H1 (cell line): ENCODE results near the gene MACROD2. TPM values are rescaled to one million over a fixed set of nuclear protein-coding genes. Genes with fewer than 3 reads are reported as not detected.

Experiments used
- CTCF ChIA-PET: fragments of 300-600 bp; sonication (Branson Sonifier 250); formaldehyde crosslinking; loops from one replicate; lab custom pipeline; 2021; ENCODE audit not compliant: partially characterized antibody; lab: Charles Lee
- POLR2A ChIA-PET: fragments of 300-600 bp; sonication (Branson Sonifier 250); formaldehyde crosslinking; loops from one replicate; lab custom pipeline; 2021; ENCODE audit warnings: inconsistent platforms; ENCODE audit not compliant: partially characterized antibody; lab: Charles Lee
- DNase-seq, 2 experiments: peaks; one replicate each; pipeline versions ENCODE4 v3.0.0 to v3.0.0-alpha.2; 2010 to 2022; ENCODE audit warnings: low spot score in 2 of 2, low read depth in 1 of 2, mixed read lengths in 1 of 2
- FAIRE-seq: peaks from 2 replicates; lab custom pipeline; 2011; peaks lifted over from hg19 to GRCh38; lab: Jason Lieb, UNC
- H2AFZ ChIP-seq: 2 replicates; pipeline ENCODE4 v1.8.1; 2012; ENCODE audit warnings: low read length, inconsistent platforms
- H2AK5ac ChIP-seq: 2 replicates; pipeline ENCODE4 v1.6.1; 2013; ENCODE audit warnings: low read depth, low read length
- H2BK120ac ChIP-seq: replicated peaks from 2 replicates; pipeline ENCODE3; 2013; ENCODE audit warnings: low read depth, low read length, inconsistent platforms
- H2BK12ac ChIP-seq: 2 replicates; pipeline ENCODE4 v1.6.1; 2013; ENCODE audit warnings: low read depth, low read length
- H2BK15ac ChIP-seq: 2 replicates; pipeline ENCODE4 v1.6.1; 2013; ENCODE audit warnings: low read length
- H2BK20ac ChIP-seq: 2 replicates; pipeline ENCODE4 v1.6.1; 2013; ENCODE audit warnings: low read length
- H2BK5ac ChIP-seq: 2 replicates; pipeline ENCODE4 v1.6.1; 2013; ENCODE audit warnings: low read depth, low read length
- H3K14ac ChIP-seq: 2 replicates; pipeline ENCODE4 v1.6.1; 2013; ENCODE audit warnings: inconsistent platforms; ENCODE audit not compliant: insufficient read length
- H3K18ac ChIP-seq: 2 replicates; pipeline ENCODE4 v1.6.1; 2013; ENCODE audit warnings: low read length; ENCODE audit errors: extremely low read depth
- H3K23ac ChIP-seq: 2 replicates; pipeline ENCODE4 v1.6.1; 2013; ENCODE audit warnings: inconsistent platforms; ENCODE audit not compliant: insufficient read length
- H3K23me2 ChIP-seq: 2 replicates; pipeline ENCODE4 v1.6.1; 2013; ENCODE audit warnings: low read depth, low read length
- H3K27ac ChIP-seq: 2 replicates; pipeline ENCODE4 v1.6.1; 2011; ENCODE audit warnings: low read depth, low read length, inconsistent platforms
- H3K27me3 ChIP-seq, 4 experiments: replicated peaks in 1 of 4; 1 replicate in 1 of 4; 2 replicates in 3 of 4; pipeline versions ENCODE4 v1.6.1 to v1.8.1; 2011 to 2013; ENCODE audit warnings: low read length in 3 of 4, mild to moderate bottlenecking in 3 of 4, inconsistent platforms in 2 of 4, mixed read lengths in 2 of 4, moderate library complexity in 1 of 4; ENCODE audit not compliant: control insufficient read depth in 3 of 4, insufficient read depth in 3 of 4; ENCODE audit errors: extremely low read depth in 1 of 4
- H3K36me3 ChIP-seq, 4 experiments: 2 replicates each; pipeline versions ENCODE4 v1.6.1 to v1.8.1; 2011 to 2013; ENCODE audit warnings: mild to moderate bottlenecking in 4 of 4, low read length in 3 of 4, moderate library complexity in 2 of 4, control low read depth in 1 of 4, inconsistent platforms in 1 of 4; ENCODE audit not compliant: insufficient read depth in 4 of 4, control insufficient read depth in 2 of 4
- H3K4ac ChIP-seq: replicated peaks from 2 replicates; pipeline ENCODE3; 2013; ENCODE audit warnings: low read length, low read depth, mixed read lengths, inconsistent platforms; ENCODE audit not compliant: insufficient read length
- H3K4me1 ChIP-seq, 4 experiments: replicated peaks in 1 of 4; 1 replicate in 1 of 4; 2 replicates in 3 of 4; pipeline versions ENCODE4 v1.6.1 to v1.8.1; 2011 to 2013; ENCODE audit warnings: low read length in 3 of 4, inconsistent platforms in 2 of 4, mixed read lengths in 1 of 4; ENCODE audit not compliant: insufficient read depth in 4 of 4, control insufficient read depth in 3 of 4
- H3K4me2 ChIP-seq, 2 experiments: 2 replicates each; pipeline versions ENCODE4 v1.6.1 to v1.8.1; 2011 to 2013; ENCODE audit warnings: low read depth in 2 of 2, low read length in 2 of 2, control low read depth in 1 of 2, inconsistent platforms in 1 of 2, mild to moderate bottlenecking in 1 of 2; ENCODE audit not compliant: insufficient read depth in 1 of 2
- H3K4me3 ChIP-seq, 4 experiments: fragments of 200-600, 300-600 bp in 1 of 4; sonication (generic), shearing (Covaris generic), sonication (Bioruptor Twin) in 1 of 4; 2 replicates each; pipeline versions ENCODE4 v1.5.1 to v1.8.1; 2011 to 2016; ENCODE audit warnings: low read length in 4 of 4, low read depth in 3 of 4, control low read depth in 2 of 4, inconsistent platforms in 2 of 4, mild to moderate bottlenecking in 2 of 4, mixed read lengths in 1 of 4, moderate library complexity in 1 of 4; ENCODE audit not compliant: insufficient read depth in 2 of 4; ENCODE audit errors: extremely low read depth in 1 of 4
- H3K56ac ChIP-seq: replicated peaks from 2 replicates; pipeline ENCODE3; 2013; ENCODE audit warnings: low read depth, mild to moderate bottlenecking, mixed read lengths, low read length, inconsistent platforms; ENCODE audit not compliant: insufficient read length
- H3K79me1 ChIP-seq: 2 replicates; pipeline ENCODE4 v1.6.1; 2013; ENCODE audit warnings: low read depth, low read length, control low read depth
- H3K79me2 ChIP-seq, 2 experiments: 2 replicates each; pipeline versions ENCODE4 v1.6.1 to v1.8.1; 2012 to 2013; ENCODE audit warnings: low read length in 2 of 2, mild to moderate bottlenecking in 2 of 2, inconsistent platforms in 1 of 2; ENCODE audit not compliant: insufficient read depth in 2 of 2, control insufficient read depth in 1 of 2
- H3K9ac ChIP-seq, 4 experiments: replicated peaks in 1 of 4; 1 replicate in 1 of 4; 2 replicates in 3 of 4; pipeline versions ENCODE4 v1.6.1 to v1.8.1; 2011 to 2013; ENCODE audit warnings: low read depth in 3 of 4, low read length in 3 of 4, control low read depth in 2 of 4, mild to moderate bottlenecking in 2 of 4, moderate library complexity in 2 of 4, inconsistent platforms in 1 of 4; ENCODE audit errors: extremely low read depth in 1 of 4
- H3K9me3 ChIP-seq, 2 experiments: 2 replicates each; pipeline versions ENCODE4 v1.6.1 to v1.8.1; 2012 to 2013; ENCODE audit warnings: mild to moderate bottlenecking in 2 of 2, moderate library complexity in 2 of 2, control low read depth in 1 of 2, inconsistent platforms in 1 of 2, low read depth in 1 of 2, low read length in 1 of 2, mixed read lengths in 1 of 2; ENCODE audit not compliant: insufficient read depth in 2 of 2
- H4K20me1 ChIP-seq, 2 experiments: replicated peaks in 1 of 2; 2 replicates each; pipeline versions ENCODE3 to v1.8.1; 2011 to 2013; ENCODE audit warnings: inconsistent platforms in 2 of 2, low read length in 2 of 2, mild to moderate bottlenecking in 1 of 2; ENCODE audit not compliant: insufficient read depth in 2 of 2, control insufficient read depth in 1 of 2
- H4K5ac ChIP-seq: 2 replicates; pipeline ENCODE4 v1.6.1; 2013; ENCODE audit warnings: low read length, low read depth, mixed read lengths, inconsistent platforms; ENCODE audit not compliant: insufficient read length
- H4K8ac ChIP-seq: 2 replicates; pipeline ENCODE4 v1.8.0; 2013; ENCODE audit warnings: mild to moderate bottlenecking, moderate library complexity, low read length, inconsistent platforms; ENCODE audit not compliant: insufficient read depth; ENCODE audit errors: extremely low read depth
- H4K91ac ChIP-seq: replicated peaks from 2 replicates; pipeline ENCODE3; 2013; ENCODE audit warnings: low read length, mixed read lengths, inconsistent platforms; ENCODE audit not compliant: insufficient read length
- ASH2L ChIP-seq: fragments of 200-600, 300-600 bp; sonication (generic); IDR thresholded peaks from one replicate; pipeline ENCODE4 v1.7.1; 2017; ENCODE audit warnings: low read length
- ATF2 ChIP-seq: IDR thresholded peaks from 2 replicates; pipeline ENCODE4 v1.6.1; 2012; ENCODE audit warnings: low read length, inconsistent platforms
- BACH1 ChIP-seq: IDR thresholded peaks from 2 replicates; pipeline ENCODE4 v1.6.1; 2012; ENCODE audit warnings: low read length, improper control_type of control experiment
- GABPA ChIP-seq: IDR thresholded peaks from 2 replicates; pipeline ENCODE4 v1.6.1; 2011; ENCODE audit warnings: mild to moderate bottlenecking, low read length, moderate library complexity, borderline replicate concordance; ENCODE audit not compliant: insufficient read depth
- NANOG ChIP-seq: IDR thresholded peaks from 2 replicates; pipeline ENCODE4 v1.6.1; 2011; ENCODE audit warnings: low read length, low read depth, mild to moderate bottlenecking, inconsistent platforms; ENCODE audit not compliant: insufficient read depth, poor library complexity, severe bottlenecking
- RBBP5 ChIP-seq: IDR thresholded peaks from 2 replicates; pipeline ENCODE4 v1.7.1; 2012; ENCODE audit warnings: low read depth, mild to moderate bottlenecking, inconsistent platforms, low read length, moderate library complexity, borderline replicate concordance
- RFX5 ChIP-seq: IDR thresholded peaks from 2 replicates; pipeline ENCODE4 v1.6.1; 2011; ENCODE audit warnings: low read depth, low read length, improper control_type of control experiment, borderline replicate concordance
- RXRA ChIP-seq: IDR thresholded peaks from 2 replicates; pipeline ENCODE4 v1.6.1; 2011; ENCODE audit warnings: low read depth, mild to moderate bottlenecking, low read length, moderate library complexity; ENCODE audit not compliant: insufficient read depth
- SP2 ChIP-seq: IDR thresholded peaks from 2 replicates; pipeline ENCODE4 v1.6.1; 2012; ENCODE audit warnings: mild to moderate bottlenecking, low read length, inconsistent platforms
- YY1 ChIP-seq: IDR thresholded peaks from 2 replicates; pipeline ENCODE4 v1.6.1; 2011; ENCODE audit warnings: low read depth, mild to moderate bottlenecking, low read length
- WGBS, 2 experiments: shearing (Covaris generic) in 1 of 2; methylation state at CpG; one replicate each; pipeline versions ENCODE4 v1.1.6 to v1.1.7; 2013 to 2015; ENCODE audit warnings: low lambda C conversion rate in 2 of 2, mixed read lengths in 2 of 2, inconsistent platforms in 1 of 2, low coverage in 1 of 2, missing lambda C conversion rate in 1 of 2; ENCODE audit not compliant: insufficient replicate concordance in 2 of 2, insufficient coverage in 1 of 2, insufficient read length in 1 of 2; ENCODE audit errors: extremely low coverage in 1 of 2, missing lambda C conversion rate in 1 of 2; 5-methylcytosine and 5-hydroxymethylcytosine counted together
- polyA plus RNA-seq, 7 experiments: library from polyadenylated mRNA; depleted of rRNA in 3 of 7; stranded (reverse) in 5 of 7; unstranded in 2 of 7; fragments of >200 nt in 5 of 7; fragments of 200-250 nt in 2 of 7; gene quantifications; 1 replicate in 5 of 7; 2 replicates in 1 of 7; 4 replicates in 1 of 7; pipeline versions ENCODE4 v1.2.1 to v1.2.3, GENCODE V29; 2011 to 2013; ENCODE audit warnings: missing spikeins in 2 of 7, mixed read lengths in 2 of 7
- total RNA-seq: library from RNA; stranded (reverse); fragmentation: NEBNext Ultra II Directional; extraction: Animal tissue kit (Norgen Biotek cat#: 25700); gene quantifications from 2 replicates; pipeline ENCODE4 v1.2.1, GENCODE V29; 2021

Gene MACROD2
- total and polyA plus RNA-seq, 2 of the 8 experiments (the other 6 are each of a cell fraction or from before 2014, with no cell fraction given): 0.70 to 3.9 TPM

GRCh38 chr20:15909995-15910394, 1914.7 kb downstream of the MACROD2 start:
- H2BK15ac ChIP-seq: no peak overlapping the region
- H4K20me1 ChIP-seq: no peaks in the 10 kb centered on the region
- no peak overlapping the region for H4K91ac ChIP-seq
- no peaks in the 10 kb centered on the region for H3K23me2 ChIP-seq
- ChIA-PET POLR2A (no interaction called here), CTCF (interaction anchor here (1.2 kb wide), 1 partner anchor 136 kb away, joined by 3 read pairs; no protein-coding TSS in a partner anchor)
- no peak overlapping the region for H4K8ac ChIP-seq
- no peaks in the 10 kb centered on the region; a peak in 1 of 4 replicates for H3K9me3 ChIP-seq
- H2BK5ac ChIP-seq: no peak overlapping the region
- no peaks in the 10 kb centered on the region for H3K36me3 ChIP-seq
- TF ChIP-seq GABPA (no peak), RXRA (no peak), BACH1 (no peak), NANOG (no peak), RBBP5 (no peak), RFX5 (no peak), ATF2 (no peak), ASH2L (no peak), SP2 (no peak), YY1 (no peak)
- 93% methylated on average over 2 of the region's 2 CpGs; no CpG with 5 or more reads in 1 of the 2 experiments for WGBS, 2 experiments
- no peak for DNase-seq
- H2BK120ac ChIP-seq: no peak overlapping the region
- no peak overlapping the region for H3K14ac ChIP-seq
- no peak overlapping the region for H2BK20ac ChIP-seq
- H2AK5ac ChIP-seq: no peak overlapping the region
- no peak overlapping the region for H3K4me3 ChIP-seq
- no peak overlapping the region for H3K4me2 ChIP-seq
- no peak overlapping the region for H3K23ac ChIP-seq
- H3K4ac ChIP-seq: no peak overlapping the region
- H3K79me2 ChIP-seq: no peaks in the 10 kb centered on the region
- no peaks in the 10 kb centered on the region for H3K79me1 ChIP-seq
- no peak overlapping the region for H3K18ac ChIP-seq
- H2AFZ ChIP-seq: no peak overlapping the region
- no peak overlapping the region for H3K27ac ChIP-seq
- no peak overlapping the region for H3K56ac ChIP-seq
- H3K9ac ChIP-seq: no peak overlapping the region
- FAIRE-seq: no peak
- no peaks in the 10 kb centered on the region for H3K4me1 ChIP-seq
- no peak overlapping the region for H2BK12ac ChIP-seq
- H4K5ac ChIP-seq: no peak overlapping the region
- H3K27me3 ChIP-seq: no peaks in the 10 kb centered on the region
